Bone marrow (tissue), 2 donors: Measurements from ENCODE around the gene KCNA4.
"Not testable (repeated sequence)": the region's sequence is repeated elsewhere in the genome, so short reads cannot be mapped to it uniquely, and the experiment has no call there.

Experiments used
- DNase-seq, 2 donors: peaks; one replicate each; lab custom pipeline; 2025; lab: John Stamatoyannopoulos, UW

Gene KCNA4

GRCh38 chr11:30000986-30001750 lies 15.7 kb downstream of the KCNA4 start:
- no peak for DNase-seq

DNA sequence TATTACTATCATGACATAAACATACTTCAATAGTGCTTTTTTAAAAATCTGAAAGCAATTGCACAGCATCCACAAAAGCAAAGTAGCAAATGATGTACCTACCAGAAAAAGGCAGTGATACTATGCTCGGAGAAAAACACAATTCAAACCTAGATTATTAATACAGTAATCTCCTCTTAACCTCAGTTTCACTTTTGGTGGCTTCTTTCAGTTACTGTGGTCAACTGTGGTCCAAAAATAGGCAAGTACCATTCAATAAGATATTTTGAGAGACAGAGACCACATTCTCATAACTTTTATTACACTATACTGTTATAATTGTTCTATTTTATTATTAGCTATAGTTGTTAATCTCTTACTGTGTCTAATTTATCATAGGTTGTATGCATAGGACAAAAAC lies 20.8 kb downstream of the KCNA4 start:
- no peak for DNase-seq

GRCh38 chr11:29989174-29989970 lies 27.5 kb downstream of the KCNA4 start:
- DNase-seq = no peak

DNA sequence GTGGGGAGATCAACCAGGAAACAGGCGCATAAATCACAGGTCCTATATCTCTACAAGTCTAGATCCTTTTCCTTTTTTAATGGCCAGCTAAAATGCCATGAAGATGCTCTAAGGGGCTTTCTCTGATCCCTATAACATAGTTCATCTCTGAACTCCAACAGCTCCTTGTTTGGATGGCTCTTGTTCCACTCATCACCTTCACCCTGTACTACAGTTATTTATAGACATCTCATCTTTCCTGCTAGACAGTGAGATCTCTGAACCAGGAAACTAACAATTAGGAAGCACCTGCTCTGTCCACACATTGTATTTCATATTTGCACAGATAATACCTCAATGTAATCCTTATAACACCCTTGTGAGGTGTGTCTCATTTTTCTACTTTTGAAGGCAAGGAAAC lies 31.6 kb downstream of the KCNA4 start:
- no peak for DNase-seq

DNA sequence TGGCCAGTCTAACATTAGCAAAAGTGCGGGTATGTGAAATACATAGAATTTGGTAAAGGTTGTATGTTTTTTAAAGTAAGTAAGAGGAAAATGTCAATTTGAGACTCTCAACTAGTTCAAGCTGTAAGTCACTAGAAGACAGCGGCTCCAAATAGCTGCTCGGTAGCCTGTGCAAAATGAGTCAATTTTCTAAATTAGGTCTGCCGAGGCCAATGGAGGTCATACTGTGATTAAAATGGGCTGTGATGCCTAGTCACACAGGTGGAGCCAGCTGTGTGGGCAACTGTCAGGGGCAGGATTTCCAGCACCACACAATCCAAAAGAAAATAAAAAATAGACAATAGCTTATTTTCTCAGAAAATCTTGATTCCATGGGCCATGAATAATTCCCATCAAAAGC lies 32.3 kb downstream of the KCNA4 start:
- no peak for DNase-seq

DNA sequence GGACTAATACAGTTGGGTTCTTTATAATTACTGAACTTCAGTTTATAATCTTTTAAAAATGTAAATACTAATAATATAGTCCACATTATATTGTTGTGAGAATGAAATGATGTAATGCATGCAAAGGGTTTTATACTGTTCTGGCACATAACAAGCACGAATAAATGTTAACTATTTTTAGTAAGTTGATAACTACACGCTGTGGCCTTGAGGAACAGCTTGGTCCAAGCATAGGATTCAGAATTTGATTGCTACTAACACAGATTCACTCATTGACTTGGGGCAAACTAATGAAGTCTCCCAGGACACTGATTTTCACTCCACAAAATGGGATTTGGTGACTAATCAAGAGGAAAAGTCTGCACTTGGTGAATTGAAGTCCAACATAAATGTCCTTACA lies 38.3 kb downstream of the KCNA4 start:
- no peak for DNase-seq

DNA sequence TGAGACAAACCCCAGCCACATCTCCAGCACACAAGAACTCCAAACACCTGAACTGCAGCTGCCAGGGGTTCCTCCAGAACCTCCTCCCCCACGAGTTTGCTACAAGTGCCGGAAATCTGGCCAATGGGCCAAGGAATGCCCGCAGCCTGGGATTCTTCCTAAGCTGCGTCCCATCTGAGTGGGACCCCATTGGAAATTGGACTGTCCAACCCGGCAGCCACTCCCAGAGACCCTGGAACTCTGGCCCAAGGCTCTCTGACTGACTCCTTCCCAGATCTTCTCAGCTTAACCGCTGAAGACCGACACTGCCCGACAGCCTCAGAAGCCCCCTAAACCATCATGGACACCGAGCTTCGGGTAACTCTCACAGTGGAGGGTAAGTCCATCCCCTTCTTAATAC lies 41.2 kb downstream of the KCNA4 start:
- DNase-seq = not testable (repeated sequence)

DNA sequence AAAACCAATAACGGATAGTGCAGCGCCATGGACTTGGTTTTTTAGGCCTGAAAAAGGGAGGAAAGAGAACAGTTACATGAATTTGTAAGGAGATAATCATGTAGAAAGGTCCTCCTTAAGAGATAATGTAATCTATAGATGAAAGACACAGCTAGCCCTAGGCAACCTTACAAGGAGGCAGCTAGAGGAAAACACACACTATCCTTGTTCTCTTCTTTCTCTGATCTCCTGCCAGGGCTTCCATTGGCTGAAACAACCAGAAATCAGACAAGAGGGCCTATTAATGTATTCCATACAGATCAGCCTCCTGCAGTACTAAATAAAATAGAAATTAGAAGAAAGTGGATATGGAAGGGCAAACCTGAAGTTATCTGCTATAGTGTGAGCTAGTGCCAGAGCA lies 53.0 kb downstream of the KCNA4 start:
- DNase-seq = no peak

DNA sequence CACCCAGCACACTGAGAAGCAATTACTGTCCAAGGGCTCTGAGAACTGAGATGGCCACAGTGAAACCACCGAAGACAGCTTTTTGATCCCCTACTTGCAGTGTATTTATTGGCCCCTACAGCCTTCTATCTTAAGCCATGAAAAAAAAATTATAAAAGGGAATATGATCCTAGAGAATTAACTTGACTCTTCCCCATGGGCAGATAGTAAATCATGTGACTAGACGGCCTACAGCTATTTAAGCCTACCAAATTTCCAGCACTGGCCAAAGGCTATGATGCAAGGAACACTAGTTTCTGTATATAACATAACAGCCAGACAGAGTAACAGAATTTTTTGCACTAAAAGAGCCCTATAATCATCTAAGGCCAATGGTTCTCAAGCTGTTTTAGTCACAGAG lies 53.8 kb downstream of the KCNA4 start:
- DNase-seq = no peak

GRCh38 chr11:29962243-29962642 lies 54.6 kb downstream of the KCNA4 start:
- no peak for DNase-seq
